Measurements from ENCODE around the gene MAB21L1. TPM values are rescaled to one million over a fixed set of nuclear protein-coding genes. Genes with fewer than 3 reads are reported as not detected.

MAB21L1 gene
- total RNA-seq, 2 experiments from 2014 or later: not detected

DNA sequence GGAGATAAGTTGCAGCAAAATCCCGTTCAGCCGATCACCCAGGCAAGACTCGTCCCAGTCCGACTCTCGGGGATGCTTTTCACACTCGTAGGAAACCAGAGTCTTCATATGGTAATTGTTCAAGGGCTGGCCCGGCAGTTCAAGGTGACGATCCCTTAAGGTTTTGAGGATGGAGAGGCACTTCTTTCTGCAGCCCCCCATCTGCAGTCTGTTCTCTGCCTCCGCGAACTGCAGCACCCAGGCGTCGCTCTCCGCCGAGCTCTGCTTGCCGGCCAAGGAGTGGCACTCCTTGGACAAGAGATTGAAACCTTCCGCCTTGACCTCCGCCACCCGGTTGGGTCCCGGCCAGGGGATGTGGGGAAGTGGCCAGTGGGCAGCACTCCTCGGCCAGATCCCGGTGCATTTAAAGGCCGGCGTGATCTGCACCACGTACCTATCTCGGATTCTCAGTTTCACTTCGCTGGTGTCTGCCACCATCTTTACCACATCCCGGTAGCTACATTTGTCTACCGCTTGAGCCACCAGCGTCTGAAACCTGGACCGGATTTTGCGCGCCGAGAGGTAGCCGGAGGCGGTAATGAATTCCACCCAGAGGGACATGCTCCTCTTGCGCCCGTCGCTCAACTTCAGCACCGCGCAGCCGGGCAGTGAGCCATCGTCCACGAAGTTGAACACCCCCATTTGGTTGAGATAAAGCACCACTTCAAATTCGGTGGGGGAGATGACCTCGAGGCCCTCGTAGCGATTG lies 1.1 kb downstream of the MAB21L1 start:
- ChIA-PET POLR2A (no interaction called here), CTCF (no interaction called here)
- peaks cover 20% of the 10 kb centered on the region for H3K4me1 Mint-ChIP-seq
- no peaks in the 10 kb centered on the region for H3K9me3 Mint-ChIP-seq
- no peak for DNase-seq
- H3K4me3 Mint-ChIP-seq: peak overlapping the region; percentile 66
- no peak overlapping the region for H3K27ac Mint-ChIP-seq
- peaks cover 67% of the 10 kb centered on the region for H3K27me3 Mint-ChIP-seq
- H3K36me3 Mint-ChIP-seq (ENCODE audit: low read depth): peaks cover 9% of the 10 kb centered on the region

DNA sequence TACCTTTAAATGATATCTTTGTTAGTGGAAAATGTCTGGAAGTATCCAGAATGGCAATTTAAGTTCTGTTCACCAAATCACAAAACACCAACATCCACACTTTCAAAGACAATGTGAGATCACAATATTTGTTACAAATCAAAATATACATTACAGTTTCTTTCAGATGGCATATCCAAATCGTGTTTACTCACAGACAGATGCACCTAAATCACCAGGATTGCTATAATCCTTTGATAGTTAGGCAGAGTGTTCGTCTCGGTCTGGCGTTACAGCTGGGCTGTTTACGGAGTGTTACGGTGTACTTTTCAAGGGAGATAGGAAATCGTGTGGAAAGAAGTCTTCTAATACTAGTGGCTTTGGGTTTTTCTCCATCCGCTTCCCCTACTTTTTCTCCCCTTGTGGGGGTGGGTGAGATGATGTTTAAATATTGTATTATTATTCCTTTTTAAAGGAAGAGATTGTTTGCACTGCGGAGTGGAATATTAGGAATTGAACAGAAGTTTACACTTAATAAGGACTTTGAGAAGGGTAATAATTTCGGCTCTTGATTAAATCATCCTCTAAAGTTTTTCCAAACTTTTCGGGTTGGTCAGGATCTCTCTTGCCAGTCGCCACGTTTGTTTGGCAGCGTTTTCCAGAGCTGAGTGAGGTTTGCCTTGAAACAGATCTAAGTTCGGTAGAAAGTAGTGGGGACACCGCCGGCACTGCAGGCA lies 1.8 kb downstream of the MAB21L1 start:
- no peaks in the 10 kb centered on the region for H3K9me3 Mint-ChIP-seq
- H3K27ac Mint-ChIP-seq: no peak overlapping the region
- ChIA-PET POLR2A (no interaction called here), CTCF (no interaction called here)
- peak overlapping the region; percentile 11 for H3K4me3 Mint-ChIP-seq
- no peak for DNase-seq
- peaks cover 20% of the 10 kb centered on the region for H3K4me1 Mint-ChIP-seq
- H3K36me3 Mint-ChIP-seq (ENCODE audit: low read depth): peaks cover 13% of the 10 kb centered on the region
- H3K27me3 Mint-ChIP-seq: peaks cover 72% of the 10 kb centered on the region

DNA sequence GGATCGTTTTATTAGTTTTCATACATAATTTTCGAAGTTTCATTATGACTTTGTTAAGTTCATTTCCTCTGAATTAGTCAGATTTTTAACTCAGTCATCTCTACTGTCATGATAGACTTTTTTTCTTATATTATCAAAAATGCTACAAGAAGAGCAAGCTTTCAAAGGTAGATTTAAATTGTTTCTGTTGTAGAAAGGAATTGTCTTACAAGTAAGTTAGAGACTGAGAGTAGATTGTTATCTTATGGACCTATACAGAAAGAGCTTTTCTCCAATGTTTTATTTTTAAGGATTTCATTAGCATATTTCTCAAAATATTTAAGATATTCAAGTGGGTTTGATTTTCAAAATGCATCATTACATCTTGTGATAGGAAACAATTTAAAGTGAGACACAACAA lies 2.7 kb downstream of the MAB21L1 start:
- no peak for DNase-seq
- peaks cover 13% of the 10 kb centered on the region for H3K36me3 Mint-ChIP-seq (ENCODE audit: low read depth)
- ChIA-PET POLR2A (no interaction called here), CTCF (no interaction called here)
- peaks cover 65% of the 10 kb centered on the region for H3K27me3 Mint-ChIP-seq
- peaks cover 20% of the 10 kb centered on the region for H3K4me1 Mint-ChIP-seq
- no peak overlapping the region for H3K4me3 Mint-ChIP-seq
- H3K27ac Mint-ChIP-seq: no peak overlapping the region
- no peaks in the 10 kb centered on the region for H3K9me3 Mint-ChIP-seq

DNA sequence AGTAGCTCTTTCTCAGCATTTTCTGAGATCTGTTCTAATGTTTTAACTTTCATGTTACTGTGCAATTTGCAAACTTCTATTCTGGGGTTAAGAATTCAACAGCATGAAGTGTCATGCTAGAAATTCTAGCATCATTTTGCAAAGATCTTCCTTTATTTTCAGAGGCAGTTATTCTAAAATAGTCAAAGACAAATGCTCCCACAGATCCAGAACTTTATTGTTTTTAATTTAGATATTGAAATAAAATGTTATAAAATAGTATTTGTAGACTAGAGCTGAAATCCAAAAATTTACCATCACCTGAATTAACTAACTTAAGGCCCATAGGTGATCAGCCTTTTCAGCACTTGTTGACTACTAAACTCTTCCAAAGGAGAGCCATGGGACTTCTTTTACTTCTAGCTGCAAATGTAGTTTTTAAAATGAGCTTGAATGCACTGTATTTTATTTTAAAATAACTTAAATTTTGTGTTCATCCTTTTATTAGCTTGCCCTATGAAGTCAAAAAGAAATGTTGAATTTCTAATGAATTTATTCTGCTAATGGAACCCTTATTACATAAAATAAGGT lies 3.2 kb downstream of the MAB21L1 start:
- Mint-ChIP-seq H3K4me3 (no peak overlapping the region), H3K27me3 (peaks cover 63% of the 10 kb centered on the region), H3K4me1 (peaks cover 20% of the 10 kb centered on the region), H3K36me3 (ENCODE audit: low read depth) (peaks cover 13% of the 10 kb centered on the region), H3K27ac (no peak overlapping the region), H3K9me3 (no peaks in the 10 kb centered on the region)
- DNase-seq: no peak
- ChIA-PET POLR2A (no interaction called here), CTCF (no interaction called here)

DNA sequence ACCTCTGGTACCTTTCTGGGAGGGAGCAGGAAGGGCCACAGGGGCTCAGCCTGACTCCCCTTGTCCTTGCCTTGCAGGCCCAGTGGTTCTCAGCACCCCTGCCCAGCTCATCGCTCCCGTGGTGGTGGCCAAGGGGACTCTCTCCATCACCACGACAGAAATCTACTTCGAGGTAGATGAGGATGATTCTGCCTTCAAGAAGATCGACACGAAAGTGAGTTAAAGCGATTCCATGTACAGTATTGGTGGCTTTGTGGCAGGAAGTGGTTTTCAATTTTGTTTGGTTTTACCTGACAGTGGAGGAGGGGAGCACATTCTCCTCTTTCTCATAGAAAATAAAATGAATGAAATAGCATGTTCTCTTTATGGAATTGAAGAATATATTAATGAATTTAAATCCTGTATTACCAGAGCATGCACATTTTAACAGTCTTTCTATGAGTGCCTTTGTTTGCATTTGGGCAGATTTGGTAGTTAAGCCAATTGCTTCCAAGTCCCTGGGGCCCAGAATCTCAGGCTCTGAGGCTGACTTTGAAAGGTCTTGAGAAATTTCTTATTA lies 4.1 kb downstream of the MAB21L1 start:
- peaks cover 20% of the 10 kb centered on the region for H3K4me1 Mint-ChIP-seq
- ChIA-PET CTCF (no interaction called here), POLR2A (no interaction called here)
- H3K4me3 Mint-ChIP-seq: no peak overlapping the region
- H3K27me3 Mint-ChIP-seq: peaks cover 56% of the 10 kb centered on the region
- H3K36me3 Mint-ChIP-seq (ENCODE audit: low read depth): peaks cover 13% of the 10 kb centered on the region
- no peaks in the 10 kb centered on the region for H3K9me3 Mint-ChIP-seq
- no peak overlapping the region for H3K27ac Mint-ChIP-seq
- DNase-seq: no peak

DNA sequence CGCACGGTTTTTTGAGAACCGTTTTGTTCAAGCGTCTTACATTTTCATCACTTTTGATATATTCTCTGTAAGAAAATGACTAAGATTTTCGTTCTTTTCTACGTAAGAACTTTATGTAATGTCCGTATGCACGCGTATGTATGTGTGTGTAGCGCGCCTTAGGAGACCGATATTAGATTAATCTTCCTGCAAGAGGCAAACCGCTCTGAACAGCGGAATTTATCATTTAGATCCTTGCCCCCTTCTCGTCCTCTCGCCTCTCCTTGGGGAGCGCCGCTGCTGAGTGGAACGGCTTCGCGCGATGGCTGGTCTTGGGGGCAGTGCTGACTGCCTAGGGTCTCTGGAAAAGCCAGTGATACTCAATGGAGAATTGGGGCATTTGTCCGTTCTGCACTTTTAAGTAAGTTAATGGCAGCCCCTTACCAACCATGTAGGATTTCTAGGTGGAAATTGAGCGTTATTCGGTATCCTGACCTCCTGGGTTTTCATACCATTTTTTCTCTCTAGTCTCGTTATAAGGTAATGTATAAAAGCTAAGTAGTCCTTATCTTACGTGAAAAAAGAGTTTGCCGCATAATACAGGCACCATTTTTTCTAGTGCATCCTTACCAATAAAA lies 4.7 kb downstream of the MAB21L1 start:
- peaks cover 20% of the 10 kb centered on the region for H3K4me1 Mint-ChIP-seq
- DNase-seq: no peak
- H3K4me3 Mint-ChIP-seq: no peak overlapping the region
- H3K27ac Mint-ChIP-seq: no peak overlapping the region
- CTCF ChIA-PET: no interaction called here
- peaks cover 50% of the 10 kb centered on the region for H3K27me3 Mint-ChIP-seq
- no peaks in the 10 kb centered on the region for H3K9me3 Mint-ChIP-seq
- POLR2A ChIA-PET: no interaction called here
- H3K36me3 Mint-ChIP-seq (ENCODE audit: low read depth): peaks cover 13% of the 10 kb centered on the region

DNA sequence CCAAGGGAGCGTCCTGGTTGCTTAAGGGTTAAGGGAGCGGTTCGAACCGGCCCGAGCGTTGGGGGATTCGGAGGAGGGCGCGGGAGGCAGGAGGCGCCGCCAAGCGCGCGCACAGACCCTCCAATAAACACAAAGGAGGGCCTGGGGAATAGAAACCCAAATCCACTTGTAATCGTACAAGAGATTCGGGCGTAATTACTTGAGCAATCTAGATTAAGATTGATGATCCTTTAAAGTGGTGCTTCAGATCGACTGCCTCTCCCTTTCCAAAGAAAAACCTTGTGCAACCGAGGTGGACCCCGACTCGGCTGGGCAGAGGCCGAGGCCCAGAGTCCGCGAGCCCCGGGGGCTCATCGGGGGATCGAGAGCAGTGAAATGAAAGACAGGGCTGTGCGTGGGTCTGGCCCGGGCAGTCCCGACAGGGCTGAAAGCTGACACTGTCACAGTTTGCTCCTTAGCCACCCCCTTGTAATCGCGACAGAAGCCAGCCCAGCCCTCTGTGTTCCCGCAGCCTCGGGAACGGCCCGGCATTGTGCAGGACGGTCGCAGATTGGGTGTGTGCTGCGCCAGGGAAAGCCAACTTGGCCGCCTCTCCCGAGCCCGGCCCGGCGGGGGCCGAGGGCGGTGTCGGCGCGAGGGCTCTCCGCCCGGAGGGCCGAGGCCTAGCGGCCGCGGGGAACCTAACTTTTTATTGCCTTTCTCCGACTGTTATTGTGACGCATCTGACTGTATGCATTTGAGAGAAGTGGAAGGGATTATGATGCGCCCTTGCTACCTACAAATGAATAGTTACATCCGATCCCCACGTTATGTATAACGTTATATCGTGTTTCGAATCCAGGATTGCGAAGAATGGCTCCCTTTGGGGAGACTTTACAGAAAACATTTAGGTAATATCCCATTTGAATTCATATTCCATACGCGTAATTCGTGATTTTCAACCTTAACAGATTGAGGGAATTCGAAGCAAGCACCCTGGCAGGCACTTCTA lies 5.5 kb downstream of the MAB21L1 start:
- Mint-ChIP-seq H3K9me3 (no peaks in the 10 kb centered on the region), H3K27me3 (peaks cover 42% of the 10 kb centered on the region), H3K4me3 (peak overlapping the region; percentile 2), H3K36me3 (ENCODE audit: low read depth) (peaks cover 10% of the 10 kb centered on the region), H3K4me1 (peaks cover 14% of the 10 kb centered on the region), H3K27ac (no peak overlapping the region)
- no peak for DNase-seq
- CTCF ChIA-PET: no interaction called here
- POLR2A ChIA-PET: no interaction called here

DNA sequence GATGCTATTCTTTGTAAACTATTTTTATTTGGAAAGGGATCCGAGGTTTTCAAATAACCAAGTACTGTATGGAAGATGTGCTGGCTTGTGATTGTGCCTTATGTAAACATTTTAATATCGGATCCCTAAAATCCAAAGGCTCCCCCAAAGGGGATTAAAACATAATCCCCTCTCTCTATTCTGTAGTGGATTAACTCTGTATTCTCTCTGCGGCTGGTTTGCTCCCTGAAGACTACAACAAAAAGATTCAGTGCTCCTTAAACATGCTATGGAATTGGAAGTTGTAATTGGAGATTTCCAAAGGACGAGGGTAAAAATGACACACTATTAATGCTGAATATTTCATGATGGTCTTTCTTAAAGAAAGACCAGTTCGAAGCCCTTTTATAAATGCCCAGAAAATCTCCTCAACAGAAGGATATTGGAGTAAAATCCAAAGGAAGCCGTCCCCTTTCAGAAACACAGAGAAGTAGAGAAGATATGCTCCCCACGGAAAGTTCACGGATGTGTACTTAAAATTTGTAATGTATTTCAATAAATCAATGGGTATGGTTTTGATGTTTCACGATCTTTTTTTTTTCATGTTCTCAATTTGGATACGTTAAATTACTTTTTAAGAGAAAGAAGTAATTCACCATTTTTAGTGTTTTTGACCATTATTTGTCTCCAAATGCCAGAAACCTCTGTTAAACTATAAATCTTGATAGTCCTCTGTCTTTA lies 6.5 kb downstream of the MAB21L1 start:
- DNase-seq: no peak
- Mint-ChIP-seq H3K9me3 (no peaks in the 10 kb centered on the region), H3K36me3 (ENCODE audit: low read depth) (peaks cover 6% of the 10 kb centered on the region), H3K4me1 (peaks cover 5% of the 10 kb centered on the region), H3K27ac (no peak overlapping the region), H3K4me3 (no peak overlapping the region), H3K27me3 (peaks cover 32% of the 10 kb centered on the region)
- ChIA-PET CTCF (no interaction called here), POLR2A (no interaction called here)

DNA sequence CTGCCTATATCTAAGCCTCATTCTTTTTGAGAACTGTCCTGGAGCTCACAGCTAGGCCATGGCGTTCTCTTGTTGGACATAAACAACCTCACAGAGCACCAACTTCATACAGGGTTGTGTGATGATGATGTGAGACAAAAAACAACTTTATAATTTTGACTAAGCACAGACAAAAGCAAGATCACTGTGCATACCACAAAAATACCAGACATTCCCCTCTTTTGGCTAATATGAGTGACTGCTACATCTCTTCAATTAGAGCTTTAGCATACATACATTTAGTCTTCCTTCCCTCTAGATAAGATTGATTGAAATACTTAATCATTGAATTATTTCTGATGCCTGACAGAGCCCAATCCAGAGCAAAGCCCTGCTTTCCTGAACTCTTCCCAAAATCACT lies 8.3 kb downstream of the MAB21L1 start:
- Mint-ChIP-seq H3K27ac (no peak overlapping the region), H3K36me3 (ENCODE audit: low read depth) (peaks cover 6% of the 10 kb centered on the region), H3K4me3 (no peak overlapping the region), H3K9me3 (no peaks in the 10 kb centered on the region), H3K4me1 (peaks cover 2% of the 10 kb centered on the region), H3K27me3 (peaks cover 21% of the 10 kb centered on the region)
- ChIA-PET POLR2A (no interaction called here), CTCF (no interaction called here)
- DNase-seq: no peak

DNA sequence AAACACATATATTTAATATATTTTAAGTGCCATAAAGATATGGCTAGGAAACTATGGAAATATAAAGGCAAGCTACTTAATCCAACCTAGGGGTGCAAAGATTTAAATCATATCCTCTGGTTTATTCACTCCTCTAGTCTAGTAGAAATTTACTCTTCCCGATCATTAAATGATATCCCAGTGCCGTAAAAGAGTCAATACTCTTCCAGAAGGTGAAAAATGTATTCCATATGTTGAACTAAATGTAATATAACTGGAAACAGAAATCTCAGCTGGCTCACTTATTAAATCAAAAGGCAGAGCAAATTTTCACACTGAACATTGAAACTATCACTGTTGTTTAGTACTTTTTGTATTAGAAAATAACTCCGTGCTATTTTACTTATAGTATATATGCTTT lies 11.1 kb downstream of the MAB21L1 start:
- Mint-ChIP-seq H3K4me1 (no peaks in the 10 kb centered on the region), H3K36me3 (ENCODE audit: low read depth) (peaks cover 4% of the 10 kb centered on the region), H3K27me3 (peaks cover 8% of the 10 kb centered on the region), H3K9me3 (no peaks in the 10 kb centered on the region), H3K4me3 (no peak overlapping the region), H3K27ac (no peak overlapping the region)
- CTCF ChIA-PET: no interaction called here
- POLR2A ChIA-PET: no interaction called here
- no peak for DNase-seq

DNA sequence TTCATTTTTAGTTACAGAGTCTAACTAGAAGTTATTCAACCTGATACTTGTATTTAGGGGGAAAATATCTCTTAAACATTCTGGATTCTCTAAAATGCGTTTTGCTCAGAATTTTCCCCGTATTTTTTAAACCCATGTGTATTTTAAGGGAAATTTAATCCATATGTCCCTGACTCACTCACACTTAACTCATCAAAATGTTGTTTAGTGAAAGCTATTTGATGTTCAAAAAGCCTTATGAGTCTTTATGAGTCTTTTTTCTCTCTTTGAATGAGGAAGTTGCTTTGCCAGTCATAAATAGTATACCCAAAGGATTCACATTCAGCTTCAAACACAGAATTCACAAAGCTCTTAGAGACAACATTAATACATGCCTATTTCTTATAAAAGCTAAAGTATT lies 16.4 kb downstream of the MAB21L1 start:
- H3K4me1 Mint-ChIP-seq: no peaks in the 10 kb centered on the region
- no peak overlapping the region for H3K27ac Mint-ChIP-seq
- H3K9me3 Mint-ChIP-seq: no peaks in the 10 kb centered on the region
- DNase-seq: no peak
- H3K27me3 Mint-ChIP-seq: no peaks in the 10 kb centered on the region
- ChIA-PET POLR2A (no interaction called here), CTCF (no interaction called here)
- H3K36me3 Mint-ChIP-seq (ENCODE audit: low read depth): no peaks in the 10 kb centered on the region
- no peak overlapping the region for H3K4me3 Mint-ChIP-seq

DNA sequence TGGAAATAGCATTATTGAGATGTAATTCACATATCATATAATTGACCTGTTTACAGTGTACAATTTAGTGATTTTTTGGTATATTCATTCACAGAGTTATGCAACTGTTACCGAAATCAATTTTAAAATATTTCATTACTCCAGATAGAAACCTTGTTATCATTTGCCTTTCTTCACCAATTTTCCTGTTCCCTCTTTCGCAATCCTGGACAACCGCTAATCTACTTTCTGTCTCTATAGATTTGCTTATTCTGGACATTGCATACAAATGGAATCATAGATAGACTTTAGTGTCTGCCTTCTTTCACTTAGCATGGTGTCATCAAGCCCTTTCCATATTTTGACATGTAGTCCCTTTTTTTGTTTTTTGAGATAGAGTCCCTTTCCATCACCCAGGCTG lies 19.2 kb downstream of the MAB21L1 start:
- H3K36me3 Mint-ChIP-seq (ENCODE audit: low read depth): no peaks in the 10 kb centered on the region
- no peak for DNase-seq
- ChIA-PET POLR2A (no interaction called here), CTCF (no interaction called here)
- H3K4me1 Mint-ChIP-seq: no peaks in the 10 kb centered on the region
- no peak overlapping the region for H3K27ac Mint-ChIP-seq
- H3K9me3 Mint-ChIP-seq: no peaks in the 10 kb centered on the region
- no peaks in the 10 kb centered on the region for H3K27me3 Mint-ChIP-seq
- no peak overlapping the region for H3K4me3 Mint-ChIP-seq

Measured in activated CD4-positive, alpha-beta memory T cell treated with anti-CD3 and anti-CD28 coated beads, Interleukin-2, amount 10 ng/mL, durations not matched to agents 7 days and 5 days (primary cell).